Endothelial cell of umbilical vein (primary cell): ENCODE results near the gene BABAM2. TPM values are rescaled to one million over a fixed set of nuclear protein-coding genes. Genes with fewer than 3 reads are reported as not detected.

Experiments
- BruUV-seq: library from RNA; stranded (reverse); fragments of 400-500 nt; replicated peaks from 2 replicates; lab custom pipeline; 2021; lab: Mats Ljungman, UMichigan
- CTCF ChIA-PET: fragments of 300-600, 350-600 bp; sonication (Branson Sonifier 250); formaldehyde crosslinking; loops from one replicate; lab custom pipeline; 2021; ENCODE audit warnings: antibody characterized with exemption, inconsistent platforms; lab: Charles Lee
- POLR2A ChIA-PET: fragments of 300-600, 350-600 bp; sonication (Branson Sonifier 250); formaldehyde crosslinking; loops from one replicate; lab custom pipeline; 2021; ENCODE audit warnings: antibody characterized with exemption, inconsistent platforms; lab: Charles Lee
- DNase-seq: peaks from one replicate; pipeline ENCODE4 v3.0.0-alpha.2; 2011; ENCODE audit warnings: low read depth, low spot score
- FAIRE-seq: peaks from 2 replicates; lab custom pipeline; 2011; peaks lifted over from hg19 to GRCh38; lab: Jason Lieb, UNC
- H2AFZ ChIP-seq: 2 replicates; pipeline ENCODE4 v1.6.0; 2012; ENCODE audit warnings: low read depth, low read length, control low read depth, inconsistent platforms
- H3K27ac ChIP-seq: 2 replicates; pipeline ENCODE4 v1.5.1; 2011; ENCODE audit warnings: low read depth, mild to moderate bottlenecking, control low read depth, low read length, moderate library complexity; ENCODE audit not compliant: insufficient read depth
- H3K27me3 ChIP-seq, 2 experiments: 2 replicates each; pipeline versions ENCODE4 v1.6.0 to v1.6.1; 2011; ENCODE audit warnings: low read length in 2 of 2, mixed read lengths in 1 of 2; ENCODE audit not compliant: control insufficient read depth in 2 of 2, insufficient read depth in 2 of 2
- H3K36me3 ChIP-seq, 2 experiments: 2 replicates in 1 of 2; 3 replicates in 1 of 2; pipeline ENCODE4 v1.5.1; 2011; ENCODE audit warnings: low read length in 2 of 2, mild to moderate bottlenecking in 1 of 2, moderate library complexity in 1 of 2; ENCODE audit not compliant: control insufficient read depth in 2 of 2, insufficient read depth in 2 of 2; ENCODE audit errors: extremely low read depth in 1 of 2
- H3K4me1 ChIP-seq: 3 replicates; pipeline ENCODE4 v1.5.1; 2011; ENCODE audit warnings: mild to moderate bottlenecking, low read length; ENCODE audit not compliant: control insufficient read depth, insufficient read depth; ENCODE audit errors: extremely low read depth
- H3K4me2 ChIP-seq: 2 replicates; pipeline ENCODE4 v1.6.1; 2011; ENCODE audit warnings: low read length, control low read depth, mixed read lengths; ENCODE audit not compliant: insufficient read depth
- H3K4me3 ChIP-seq, 3 experiments: fragments of 200-600 bp in 1 of 3; sonication (generic), shearing (Covaris generic) in 1 of 3; replicated peaks in 1 of 3; 2 replicates each; pipeline ENCODE4 v1.5.1; 2011 to 2016; ENCODE audit warnings: control low read depth in 3 of 3, low read length in 3 of 3, mild to moderate bottlenecking in 2 of 3, inconsistent platforms in 1 of 3, low read depth in 1 of 3, moderate library complexity in 1 of 3; ENCODE audit not compliant: insufficient read depth in 1 of 3
- H3K79me2 ChIP-seq: 2 replicates; pipeline ENCODE4 v1.6.0; 2012; ENCODE audit warnings: low read length, inconsistent platforms; ENCODE audit not compliant: control insufficient read depth, insufficient read depth
- H3K9ac ChIP-seq: replicated peaks from 2 replicates; pipeline ENCODE3; 2011; ENCODE audit warnings: low read length, control low read depth; ENCODE audit not compliant: insufficient read depth; ENCODE audit errors: extremely low read depth
- H3K9me1 ChIP-seq: replicated peaks from 3 replicates; pipeline ENCODE4 v1.6.0; 2011; ENCODE audit warnings: mild to moderate bottlenecking, low read length; ENCODE audit not compliant: control insufficient read depth, insufficient read depth; ENCODE audit errors: extremely low read depth
- H3K9me3 ChIP-seq: replicated peaks from 2 replicates; pipeline ENCODE4 v1.5.1; 2012; ENCODE audit warnings: low read length, inconsistent platforms; ENCODE audit not compliant: control insufficient read depth, insufficient read depth
- H4K20me1 ChIP-seq: replicated peaks from 2 replicates; pipeline ENCODE3; 2011; ENCODE audit warnings: mild to moderate bottlenecking, low read length; ENCODE audit not compliant: control insufficient read depth, insufficient read depth; ENCODE audit errors: extremely low read depth
- CTCF ChIP-seq, 2 donors: IDR thresholded peaks; 1 replicate in 1 of 2; 2 replicates in 1 of 2; pipeline ENCODE4 v1.5.1; 2011; ENCODE audit warnings: low read length in 2 of 2, mild to moderate bottlenecking in 2 of 2, moderate library complexity in 2 of 2, control low read depth in 1 of 2, inconsistent platforms in 1 of 2, low read depth in 1 of 2; ENCODE audit not compliant: insufficient read depth in 1 of 2; ENCODE audit errors: extremely low read depth in 1 of 2
- EZH2 ChIP-seq: IDR thresholded peaks from 2 replicates; pipeline ENCODE4 v1.6.1; 2012; ENCODE audit warnings: borderline replicate concordance, low read depth, mild to moderate bottlenecking, moderate library complexity, low read length, inconsistent platforms; ENCODE audit not compliant: severe bottlenecking
- FOS ChIP-seq: IDR thresholded peaks from 2 replicates; pipeline ENCODE4 v1.6.1; 2011; ENCODE audit warnings: mild to moderate bottlenecking, low read length, moderate library complexity, borderline replicate concordance; ENCODE audit not compliant: insufficient read depth
- GATA2 ChIP-seq: IDR thresholded peaks from 2 replicates; pipeline ENCODE4 v1.7.0; 2011; ENCODE audit warnings: low read depth, mild to moderate bottlenecking, moderate library complexity, mixed read lengths, low read length; ENCODE audit not compliant: insufficient read length, insufficient read depth
- JUN ChIP-seq: IDR thresholded peaks from 2 replicates; pipeline ENCODE4 v1.6.1; 2011; ENCODE audit warnings: borderline replicate concordance, low read depth; ENCODE audit not compliant: insufficient read length, insufficient read depth
- MAX ChIP-seq: IDR thresholded peaks from 2 replicates; pipeline ENCODE4 v1.6.1; 2011; ENCODE audit not compliant: insufficient read depth, insufficient read length
- MYC ChIP-seq: IDR thresholded peaks from one replicate; pipeline ENCODE4 v1.6.1; 2011; ENCODE audit warnings: mild to moderate bottlenecking, low read depth, low read length
- POLR2A ChIP-seq: IDR thresholded peaks from 2 replicates; pipeline ENCODE4 v1.6.1; 2012; ENCODE audit warnings: low read depth, mild to moderate bottlenecking, control low read depth, low read length
- POLR2AphosphoS5 ChIP-seq: IDR thresholded peaks from 2 replicates; pipeline ENCODE4 v1.6.1; 2012; ENCODE audit warnings: low read depth, mild to moderate bottlenecking, control low read depth, low read length, moderate library complexity; ENCODE audit not compliant: insufficient read depth
- dilution Hi-C: fragments of 300-500 bp; cut with MboI; formaldehyde crosslinking; loops from one replicate; pipeline ENCODE4 v1.15.0; 2019; ENCODE audit warnings: low sequenced_read_pairs; ENCODE audit not compliant: extremely low pct_ligation_motif_present
- intact Hi-C: fragments of 100-400 bp; cut with micrococcal nuclease; formaldehyde crosslinking; loops from one replicate; pipeline ENCODE4 v1.10.0; 2022
- polyA plus RNA-seq, 4 experiments: library from polyadenylated mRNA; depleted of rRNA in 3 of 4; stranded (reverse) in 3 of 4; unstranded in 1 of 4; fragments of >200 nt; gene quantifications; 2 replicates each; pipeline versions ENCODE4 v1.2.1 to v1.2.3, GENCODE V29; 2011 to 2012; ENCODE audit warnings: missing spikeins in 1 of 4
- total RNA-seq: library from RNA; stranded (reverse); gene quantifications from 2 replicates; pipeline ENCODE4 v1.2.3, GENCODE V29; 2021

Gene BABAM2
- total and polyA plus RNA-seq, 2 donors (not counting 3 experiments of a cell fraction or from before 2014, with no cell fraction given) = 19.9 to 27.6 TPM

DNA sequence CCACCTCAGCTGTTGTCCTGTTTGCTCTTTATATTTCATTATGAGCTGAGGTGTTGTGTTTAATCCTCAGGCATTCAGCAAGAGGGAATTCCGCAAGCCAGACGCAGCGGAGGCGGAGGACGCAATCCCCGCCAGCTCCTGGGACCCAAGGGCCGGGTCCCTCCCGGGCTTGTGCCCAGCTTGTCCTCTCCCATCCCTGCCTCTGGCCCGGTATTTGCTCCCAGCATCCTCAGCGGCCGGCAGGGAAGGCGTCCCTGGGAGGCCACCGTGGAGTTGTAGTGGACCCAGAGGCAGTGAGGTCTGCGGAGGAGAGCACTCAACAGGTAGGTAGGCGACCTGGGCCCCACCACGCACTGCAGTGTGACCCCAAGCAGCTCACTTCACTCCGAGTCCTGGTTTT, 459.7 kb downstream of the BABAM2 start:
- intact Hi-C loops (no loop called here), dilution Hi-C loops (no loop called here)
- ChIA-PET CTCF (interaction anchor here (1.1 kb wide), 1 partner anchor 646 kb away, joined by 5 read pairs; no protein-coding TSS in a partner anchor), POLR2A (no interaction called here)
- no peaks in the 10 kb centered on the region for H3K36me3 ChIP-seq
- no peaks in the 10 kb centered on the region for H4K20me1 ChIP-seq
- H3K27me3 ChIP-seq = no peaks in the 10 kb centered on the region
- no peak overlapping the region for H3K4me2 ChIP-seq
- no peak overlapping the region for H2AFZ ChIP-seq
- BruUV-seq = no TSS peak
- H3K27ac ChIP-seq = no peak overlapping the region
- no peak overlapping the region for H3K4me3 ChIP-seq
- TF ChIP-seq FOS = no peak
- TF ChIP-seq POLR2AphosphoS5 = no peak
- no peak for TF ChIP-seq EZH2
- no peak for TF ChIP-seq MAX
- TF ChIP-seq GATA2 = no peak
- no peak for TF ChIP-seq CTCF (IDR thresholded peaks at IDR 0.05; ENCODE audit: extremely low read depth in 1 of 2, insufficient read depth in 1 of 2, low read depth in 1 of 2, low read length in 2 of 2)
- TF ChIP-seq JUN = no peak
- TF ChIP-seq POLR2A = no peak
- TF ChIP-seq MYC = no peak
- H3K9ac ChIP-seq = no peak overlapping the region
- H3K9me1 ChIP-seq = no peaks in the 10 kb centered on the region
- no peaks in the 10 kb centered on the region for H3K9me3 ChIP-seq
- FAIRE-seq (no peak), DNase-seq (no peak)
- peaks cover 6% of the 10 kb centered on the region for H3K4me1 ChIP-seq
- H3K79me2 ChIP-seq = no peaks in the 10 kb centered on the region
